Dermis blood vessel endothelial cell (primary cell): ENCODE results near the gene TRIM10. TPM values are rescaled to one million over a fixed set of nuclear protein-coding genes. Genes with fewer than 3 reads are reported as not detected.
"Not testable (repeated sequence)": the region's sequence is repeated elsewhere in the genome, so short reads cannot be mapped to it uniquely, and the experiment has no call there.

ENCODE experiments used
- DNase-seq: peaks from one replicate; pipeline ENCODE4 v3.0.0; 2010
- total RNA-seq: library from RNA; depleted of rRNA; stranded (reverse); fragments of >200 nt; gene quantifications from 2 replicates; pipeline ENCODE4 v1.2.3, GENCODE V29; 2014

Gene TRIM10
- total RNA-seq, 1 donor from 2014 or later: not detected

GRCh38 chr6:30152910-30153610, 8.0 kb downstream of the TRIM10 start:
- no peak for DNase-seq

GRCh38 chr6:30152016-30152673, 8.9 kb downstream of the TRIM10 start:
- no peak for DNase-seq

GRCh38 chr6:30151580-30151979, 9.4 kb downstream of the TRIM10 start:
- DNase-seq: no peak

- no peak for DNase-seq
Measured at GRCh38 chr6:30150671-30151395, 10.2 kb downstream of the TRIM10 start.

GRCh38 chr6:30149858-30150550, 11.0 kb downstream of the TRIM10 start:
- DNase-seq: no peak

- DNase-seq: no peak
Measured at GRCh38 chr6:30149234-30149633, 11.8 kb downstream of the TRIM10 start.

- no peak for DNase-seq
Measured at GRCh38 chr6:30147096-30147495, 13.9 kb downstream of the TRIM10 start.

GRCh38 chr6:30145818-30146217, 15.2 kb downstream of the TRIM10 start:
- no peak for DNase-seq

GRCh38 chr6:30144811-30145210, 16.2 kb downstream of the TRIM10 start:
- no peak for DNase-seq

- DNase-seq: no peak
Measured at GRCh38 chr6:30143780-30144179, 17.2 kb downstream of the TRIM10 start.

- DNase-seq: no peak
Measured at GRCh38 chr6:30142665-30143064, 18.3 kb downstream of the TRIM10 start.

GRCh38 chr6:30140240-30140639, 20.8 kb downstream of the TRIM10 start:
- DNase-seq: not testable (repeated sequence)

GRCh38 chr6:30136570-30137286, 24.3 kb downstream of the TRIM10 start:
- no peak for DNase-seq

GRCh38 chr6:30135757-30136156, 25.3 kb downstream of the TRIM10 start, which contains the start of gene TRIM40:
Gene TRIM40 (plus strand): TSS chr6:30136140. CDS start chr6:30137037, 897 bp downstream.
- no peak for DNase-seq

GRCh38 chr6:30135147-30135546, 25.9 kb downstream of the TRIM10 start:
- DNase-seq: no peak

- DNase-seq: no peak
Measured at GRCh38 chr6:30131947-30132497, 29.0 kb downstream of the TRIM10 start.

GRCh38 chr6:30130887-30131862, 29.8 kb downstream of the TRIM10 start:
- peak; percentile 89 for DNase-seq

- no peak for DNase-seq
Measured at GRCh38 chr6:30130179-30130679, 30.8 kb downstream of the TRIM10 start.

- DNase-seq: no peak
Measured at GRCh38 chr6:30129265-30130178, 31.5 kb downstream of the TRIM10 start.
